ENCODE results near the gene TMX3. TPM values are rescaled to one million over a fixed set of nuclear protein-coding genes. Genes with fewer than 3 reads are reported as not detected.

TMX3 gene
- total and polyA plus RNA-seq, 7 donors: 8.5 to 25.3 (median 18.5) TPM

DNA sequence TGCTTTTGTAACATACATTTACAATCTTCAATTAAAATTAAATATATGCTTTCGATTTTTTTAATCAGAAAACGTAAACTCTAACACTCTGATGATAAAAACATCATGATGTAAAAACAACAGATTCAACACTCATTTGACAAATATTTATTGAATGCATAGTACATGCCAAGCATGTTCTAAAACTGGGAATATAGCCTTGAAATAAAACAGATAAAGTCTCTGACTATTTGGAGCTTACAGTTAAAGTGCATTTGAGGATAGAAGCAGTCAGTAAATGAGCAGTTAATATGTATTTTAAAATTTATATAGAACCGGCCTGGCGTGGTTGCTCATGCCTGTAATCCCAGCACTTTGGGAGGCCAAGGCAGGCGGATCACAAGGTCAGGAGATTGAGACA lies 47.8 kb downstream of the TMX3 start:
- 75 to 79% (median 77%) methylated on average over 5 of the region's 5 CpGs for WGBS, 3 donors
- Histone ChIP-seq H3K27ac (no peak overlapping the region), H3K36me3 (ENCODE audit: insufficient read depth in 1 of 2, low read depth in 1 of 2) (no peaks in the 10 kb centered on the region), H3K9me3 (no peaks in the 10 kb centered on the region), H3K4me3 (no peak overlapping the region), H3K4me1 (no peaks in the 10 kb centered on the region), H3K27me3 (ENCODE audit: insufficient read depth in 3 of 3, low read length in 2 of 3) (no peaks in the 10 kb centered on the region)
- DNase-seq (no peak), ATAC-seq (no peak)
- intact Hi-C loops (cut with DNase I): no loop called here
- TF ChIP-seq, protein P1, sequence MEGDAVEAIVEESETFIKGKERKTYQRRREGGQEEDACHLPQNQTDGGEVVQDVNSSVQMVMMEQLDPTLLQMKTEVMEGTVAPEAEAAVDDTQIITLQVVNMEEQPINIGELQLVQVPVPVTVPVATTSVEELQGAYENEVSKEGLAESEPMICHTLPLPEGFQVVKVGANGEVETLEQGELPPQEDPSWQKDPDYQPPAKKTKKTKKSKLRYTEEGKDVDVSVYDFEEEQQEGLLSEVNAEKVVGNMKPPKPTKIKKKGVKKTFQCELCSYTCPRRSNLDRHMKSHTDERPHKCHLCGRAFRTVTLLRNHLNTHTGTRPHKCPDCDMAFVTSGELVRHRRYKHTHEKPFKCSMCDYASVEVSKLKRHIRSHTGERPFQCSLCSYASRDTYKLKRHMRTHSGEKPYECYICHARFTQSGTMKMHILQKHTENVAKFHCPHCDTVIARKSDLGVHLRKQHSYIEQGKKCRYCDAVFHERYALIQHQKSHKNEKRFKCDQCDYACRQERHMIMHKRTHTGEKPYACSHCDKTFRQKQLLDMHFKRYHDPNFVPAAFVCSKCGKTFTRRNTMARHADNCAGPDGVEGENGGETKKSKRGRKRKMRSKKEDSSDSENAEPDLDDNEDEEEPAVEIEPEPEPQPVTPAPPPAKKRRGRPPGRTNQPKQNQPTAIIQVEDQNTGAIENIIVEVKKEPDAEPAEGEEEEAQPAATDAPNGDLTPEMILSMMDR (IDR thresholded peaks at IDR 0.05): no peak

DNA sequence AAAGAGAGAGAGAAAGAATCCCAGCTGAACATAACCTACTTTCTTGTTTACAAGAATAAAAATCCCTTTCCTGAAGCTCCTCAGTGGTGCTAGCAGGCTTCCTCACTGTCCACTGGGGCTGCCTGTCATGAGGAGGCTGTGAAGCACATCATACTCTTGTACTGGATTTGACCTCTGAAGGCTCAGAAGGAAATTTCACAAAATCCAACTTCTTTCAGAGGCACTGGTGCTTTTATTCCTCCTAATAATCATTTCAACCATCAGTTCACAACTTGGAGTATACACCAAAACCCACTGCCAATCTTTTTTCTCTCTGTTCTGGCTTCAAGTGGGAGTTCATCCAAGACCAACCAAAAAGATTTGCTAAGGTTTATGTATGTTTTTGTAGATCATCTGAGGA lies 48.5 kb downstream of the TMX3 start:
- H3K27me3 ChIP-seq (ENCODE audit: insufficient read depth in 3 of 3, low read length in 2 of 3): no peaks in the 10 kb centered on the region
- DNase-seq (no peak), ATAC-seq (no peak)
- H3K27ac ChIP-seq: no peak overlapping the region
- no peaks in the 10 kb centered on the region for H3K9me3 ChIP-seq
- H3K4me1 ChIP-seq: no peaks in the 10 kb centered on the region
- intact Hi-C loops (cut with DNase I): no loop called here
- H3K4me3 ChIP-seq: no peak overlapping the region
- no peaks in the 10 kb centered on the region for H3K36me3 ChIP-seq (ENCODE audit: insufficient read depth in 1 of 2, low read depth in 1 of 2)
- TF ChIP-seq, protein P1 (IDR thresholded peaks at IDR 0.05): no peak

DNA sequence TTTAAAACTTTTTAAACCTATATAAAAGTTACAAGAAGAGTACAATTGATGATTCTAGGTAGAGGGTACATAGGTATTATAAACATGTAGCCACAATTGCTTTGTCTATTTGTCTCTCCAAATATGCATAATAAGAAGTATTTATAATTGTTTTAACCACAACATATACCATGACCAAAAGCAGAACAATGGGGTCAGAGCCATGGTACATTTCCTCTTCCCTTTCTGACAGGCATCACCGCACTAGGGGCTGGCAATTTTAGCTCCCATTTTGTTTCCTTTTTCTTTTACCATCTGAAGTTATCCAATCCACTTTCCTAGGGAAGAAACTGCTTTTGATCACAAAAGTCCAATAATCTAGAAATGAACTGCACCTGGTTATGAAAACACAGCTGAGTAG lies 49.3 kb downstream of the TMX3 start:
- H3K27ac ChIP-seq: no peak overlapping the region
- H3K27me3 ChIP-seq (ENCODE audit: insufficient read depth in 3 of 3, low read length in 2 of 3): no peaks in the 10 kb centered on the region
- no peak for ATAC-seq
- intact Hi-C loops (cut with DNase I): no loop called here
- no peaks in the 10 kb centered on the region for H3K9me3 ChIP-seq
- DNase-seq: no peak
- H3K4me3 ChIP-seq: no peak overlapping the region
- no peaks in the 10 kb centered on the region for H3K4me1 ChIP-seq
- no peaks in the 10 kb centered on the region for H3K36me3 ChIP-seq (ENCODE audit: insufficient read depth in 1 of 2, low read depth in 1 of 2)
- 70 to 91% (median 77%) methylated on average over 1 of the region's 1 CpG for WGBS, 3 donors
- TF ChIP-seq, protein P1 (IDR thresholded peaks at IDR 0.05): no peak

DNA sequence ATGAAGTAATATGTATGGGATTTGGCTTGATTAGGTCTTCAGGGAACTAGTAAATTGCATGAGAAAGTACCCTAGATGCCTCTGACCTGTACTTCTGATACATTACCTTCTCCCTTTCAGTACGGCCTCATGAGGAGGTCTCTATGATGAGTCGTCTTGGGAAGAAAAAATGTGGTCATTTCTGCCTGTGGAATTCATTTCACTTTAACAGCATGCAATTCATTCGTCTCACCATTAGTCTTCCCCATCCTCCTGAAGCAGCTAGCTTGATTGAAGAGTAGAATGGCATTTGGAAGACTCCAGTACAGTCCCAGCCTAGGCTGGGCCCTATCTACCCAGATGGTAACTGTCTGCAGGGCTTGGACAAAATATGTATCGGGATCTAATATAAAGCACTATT lies 52.2 kb downstream of the TMX3 start:
- Histone ChIP-seq H3K27me3 (ENCODE audit: insufficient read depth in 3 of 3, low read length in 2 of 3) (no peaks in the 10 kb centered on the region), H3K36me3 (ENCODE audit: insufficient read depth in 1 of 2, low read depth in 1 of 2) (no peaks in the 10 kb centered on the region), H3K4me3 (no peak overlapping the region), H3K27ac (no peak overlapping the region), H3K9me3 (no peaks in the 10 kb centered on the region), H3K4me1 (no peaks in the 10 kb centered on the region)
- TF ChIP-seq, protein P1 (IDR thresholded peaks at IDR 0.05): no peak
- ATAC-seq (no peak), DNase-seq (no peak)
- 62 to 75% (median 62%) methylated on average over 4 of the region's 4 CpGs for WGBS, 3 donors
- intact Hi-C loops (cut with DNase I): no loop called here

DNA sequence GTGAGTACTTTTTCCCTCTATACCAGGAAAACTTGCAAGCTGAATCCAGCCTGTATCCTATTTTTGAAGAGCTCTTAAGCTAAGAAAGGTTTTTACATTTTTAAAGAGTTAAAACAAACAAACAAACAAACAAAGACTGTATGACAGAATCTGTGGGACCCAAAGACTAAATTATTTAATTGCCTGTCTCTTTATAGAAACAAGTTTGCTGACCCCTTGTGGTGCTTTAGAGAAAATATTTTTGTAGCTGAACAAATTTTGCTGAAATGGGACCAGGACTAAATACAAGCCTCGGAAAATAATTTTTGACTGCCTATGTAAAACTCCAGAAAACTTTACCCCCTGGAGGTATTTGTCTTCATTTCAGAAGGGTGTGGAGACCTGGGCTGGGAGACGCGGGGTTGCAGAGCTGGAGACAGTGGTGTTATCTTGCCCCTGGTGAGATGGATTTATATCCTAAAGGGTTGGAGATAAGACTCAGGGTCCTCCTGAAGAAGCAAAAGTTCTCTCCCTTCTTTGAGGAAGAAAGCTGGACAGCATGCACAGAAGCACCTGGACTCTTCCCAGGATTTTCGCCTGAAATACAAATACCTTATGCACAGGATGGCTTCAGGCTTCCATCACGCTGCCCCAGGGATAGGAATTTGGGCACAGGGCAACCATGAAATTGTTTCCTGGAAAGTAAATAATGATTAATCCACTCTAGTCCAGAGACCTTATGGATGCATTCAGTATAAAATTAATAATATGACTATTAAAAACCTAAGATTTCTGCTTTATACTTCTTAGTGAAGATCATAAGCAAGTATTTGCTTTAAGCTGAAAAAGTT lies 54.3 kb downstream of the TMX3 start:
- intact Hi-C loops (cut with DNase I): loop anchor here in 1 of 2 donors (2.0 kb wide), 1 partner anchor 1446 kb away; no protein-coding TSS in a partner anchor
- H3K36me3 ChIP-seq (ENCODE audit: insufficient read depth in 1 of 2, low read depth in 1 of 2): no peaks in the 10 kb centered on the region
- no peaks in the 10 kb centered on the region for H3K9me3 ChIP-seq
- H3K27me3 ChIP-seq (ENCODE audit: insufficient read depth in 3 of 3, low read length in 2 of 3): no peaks in the 10 kb centered on the region
- no peak for DNase-seq
- ATAC-seq: no peak
- 34 to 37% (median 36%) methylated on average over 5 of the region's 5 CpGs for WGBS, 3 donors
- no peaks in the 10 kb centered on the region for H3K4me1 ChIP-seq
- H3K27ac ChIP-seq: no peak overlapping the region
- TF ChIP-seq, protein P1 (IDR thresholded peaks at IDR 0.05): peak; percentile 49
- no peak overlapping the region for H3K4me3 ChIP-seq

All from psoas muscle (tissue), 8 donors.